GM18870 (cell line): Measurements from ENCODE around the gene MARK3.

Source experiments
- ATAC-seq: cut with Tn5 transposase; IDR thresholded peaks from one replicate; pipeline ENCODE4 v1.9.1; 2021; ENCODE audit warnings: moderate library complexity; ENCODE audit not compliant: unreplicated experiment

Gene MARK3

GRCh38 chr14:103533999-103534575, 148.9 kb downstream of the MARK3 start:
- no peak for ATAC-seq

DNA sequence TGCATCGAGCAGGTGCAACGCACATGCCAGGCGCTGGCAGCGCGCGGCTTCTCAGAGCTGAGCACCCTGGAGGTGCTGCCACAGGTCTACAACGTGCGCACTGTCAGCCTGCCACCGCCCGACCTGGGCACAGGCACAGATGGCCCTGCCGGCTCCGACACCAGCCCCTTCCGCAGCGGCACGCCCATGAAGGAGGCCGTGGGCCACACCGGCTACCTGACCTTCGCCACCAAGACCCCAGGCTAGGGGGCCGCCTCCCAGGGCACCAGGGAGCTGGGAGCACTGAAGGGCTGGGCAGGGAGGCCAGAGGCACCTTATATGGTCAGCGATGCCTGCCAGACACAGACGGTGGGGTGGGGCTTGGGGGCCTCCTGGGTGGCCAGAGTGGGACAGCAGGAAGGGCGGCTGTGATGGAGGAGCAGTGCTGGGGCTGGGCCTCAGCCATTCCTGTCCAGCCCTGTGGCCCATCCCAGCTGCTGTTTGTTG, 149.4 kb downstream of the MARK3 start:
- ATAC-seq = no peak

DNA sequence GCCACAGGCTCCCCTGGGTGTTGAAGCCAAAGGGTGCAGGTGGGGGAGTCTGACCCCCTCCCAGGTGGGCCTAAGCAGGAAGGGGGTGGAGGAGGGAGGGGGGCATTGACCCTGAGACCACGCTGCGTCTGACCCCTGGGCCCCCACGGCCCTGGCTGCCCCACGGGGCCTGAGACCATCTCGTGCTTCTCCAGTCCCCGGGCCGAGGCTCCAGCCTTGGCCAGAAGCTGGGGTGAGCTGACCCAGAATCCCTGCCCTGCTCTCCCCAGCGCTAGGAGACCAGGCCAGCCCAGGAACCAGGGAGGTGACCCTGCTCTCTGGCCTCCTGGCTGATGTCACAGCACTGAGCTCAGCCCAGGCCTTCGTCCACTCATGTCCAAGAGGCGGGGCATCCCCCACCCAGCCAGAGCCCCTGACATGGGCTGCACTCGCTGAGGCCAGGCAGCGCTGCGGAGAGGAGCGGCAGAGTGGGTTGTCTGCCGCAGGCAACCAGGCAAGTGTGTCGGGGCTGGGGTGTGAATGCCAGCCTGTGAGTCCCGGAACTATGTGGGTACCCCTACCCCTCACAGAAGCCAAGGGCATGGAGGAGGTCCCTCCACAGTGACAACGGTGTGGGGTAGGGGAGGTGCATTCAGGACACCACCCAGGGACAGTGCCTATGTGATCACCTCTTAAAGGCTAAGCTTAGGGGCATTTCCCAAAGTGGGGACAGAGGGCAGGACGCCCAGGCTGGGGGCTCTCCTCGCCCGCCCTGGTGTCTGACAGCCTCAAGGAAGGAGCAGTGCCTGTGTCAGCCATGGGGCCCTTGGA, 150.1 kb downstream of the MARK3 start:
- no peak for ATAC-seq

GRCh38 chr14:103535891-103536565, 150.8 kb downstream of the MARK3 start:
- no peak for ATAC-seq

GRCh38 chr14:103536693-103537092, 151.5 kb downstream of the MARK3 start:
- no peak for ATAC-seq

DNA sequence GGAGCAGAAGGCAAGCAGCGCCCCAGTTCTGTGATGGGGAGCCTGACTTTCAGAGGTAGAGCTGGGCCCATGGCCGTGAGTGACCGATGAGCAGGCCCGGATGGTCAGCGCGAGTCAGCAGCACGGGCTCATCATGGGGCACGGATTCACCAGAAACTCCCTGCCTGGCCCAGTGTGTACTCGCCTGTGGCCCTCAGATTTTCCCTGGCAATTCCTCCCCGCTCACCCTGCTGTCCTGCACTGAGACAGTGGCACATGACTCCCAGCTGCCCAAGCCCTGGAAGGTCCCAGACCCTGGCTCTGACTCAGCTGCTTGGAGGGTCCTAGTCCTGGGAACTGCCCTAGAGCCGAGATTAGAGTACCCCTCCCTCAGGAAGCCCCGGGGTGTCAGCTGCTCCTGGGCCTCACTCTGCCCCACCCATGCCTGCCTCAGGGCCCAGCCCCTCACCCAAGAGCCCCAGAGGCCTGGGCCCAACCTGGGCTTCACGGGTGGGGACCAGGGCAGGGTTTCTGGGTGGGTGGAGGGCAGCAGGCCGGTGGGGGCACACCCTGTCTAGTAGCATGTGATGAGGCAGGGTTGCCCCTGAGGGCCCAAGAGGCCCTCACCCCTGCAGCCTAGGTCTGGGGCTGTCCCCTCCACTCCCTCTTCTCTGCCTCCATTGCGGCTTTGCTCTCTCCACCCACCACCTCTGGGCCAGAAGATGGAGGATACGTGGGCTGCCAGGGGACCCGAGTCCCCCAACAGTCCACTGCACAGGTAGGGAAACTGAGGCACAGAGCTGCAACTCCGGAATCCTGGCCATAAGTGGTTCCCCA, 152.2 kb downstream of the MARK3 start:
- ATAC-seq = no peak

DNA sequence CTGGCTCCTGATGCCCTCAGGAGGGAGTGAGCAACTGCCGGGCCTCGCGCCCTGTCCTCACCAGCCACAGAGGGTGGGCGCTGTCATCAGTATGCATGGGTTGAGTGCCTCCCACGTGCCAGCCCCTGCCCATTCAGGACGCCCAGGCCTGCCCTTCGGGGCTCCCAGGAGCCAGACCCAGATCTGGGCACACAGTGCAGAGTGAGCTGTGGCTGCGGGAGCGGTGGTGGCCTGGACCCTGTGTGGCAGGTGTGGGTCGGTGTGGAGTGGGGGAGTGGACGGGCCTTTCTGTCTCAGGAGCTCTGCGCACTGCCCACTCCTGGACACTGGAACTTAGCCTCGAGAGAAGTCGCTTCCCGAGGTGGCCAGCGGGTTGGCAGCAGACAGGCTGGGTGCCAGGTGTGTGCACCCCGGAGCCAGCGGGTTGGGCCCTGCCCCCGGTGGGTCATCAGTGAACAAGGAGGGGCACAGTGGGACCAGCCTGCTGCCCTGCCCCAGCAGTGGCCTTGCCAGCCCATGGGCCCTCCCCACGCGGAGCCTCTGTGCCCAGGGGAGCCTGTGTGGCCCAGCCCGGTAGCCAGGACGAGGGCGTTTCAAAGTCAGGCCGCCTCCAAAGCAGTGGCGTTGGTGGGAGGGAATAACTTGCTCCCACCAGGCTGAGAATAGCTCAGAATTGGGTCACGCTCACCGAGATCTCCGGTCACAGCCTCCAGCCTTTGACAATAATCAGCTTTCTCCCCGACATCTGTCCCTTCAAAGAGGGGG, 153.3 kb downstream of the MARK3 start:
- no peak for ATAC-seq

GRCh38 chr14:103539056-103539825, 154.0 kb downstream of the MARK3 start:
- ATAC-seq = no peak

DNA sequence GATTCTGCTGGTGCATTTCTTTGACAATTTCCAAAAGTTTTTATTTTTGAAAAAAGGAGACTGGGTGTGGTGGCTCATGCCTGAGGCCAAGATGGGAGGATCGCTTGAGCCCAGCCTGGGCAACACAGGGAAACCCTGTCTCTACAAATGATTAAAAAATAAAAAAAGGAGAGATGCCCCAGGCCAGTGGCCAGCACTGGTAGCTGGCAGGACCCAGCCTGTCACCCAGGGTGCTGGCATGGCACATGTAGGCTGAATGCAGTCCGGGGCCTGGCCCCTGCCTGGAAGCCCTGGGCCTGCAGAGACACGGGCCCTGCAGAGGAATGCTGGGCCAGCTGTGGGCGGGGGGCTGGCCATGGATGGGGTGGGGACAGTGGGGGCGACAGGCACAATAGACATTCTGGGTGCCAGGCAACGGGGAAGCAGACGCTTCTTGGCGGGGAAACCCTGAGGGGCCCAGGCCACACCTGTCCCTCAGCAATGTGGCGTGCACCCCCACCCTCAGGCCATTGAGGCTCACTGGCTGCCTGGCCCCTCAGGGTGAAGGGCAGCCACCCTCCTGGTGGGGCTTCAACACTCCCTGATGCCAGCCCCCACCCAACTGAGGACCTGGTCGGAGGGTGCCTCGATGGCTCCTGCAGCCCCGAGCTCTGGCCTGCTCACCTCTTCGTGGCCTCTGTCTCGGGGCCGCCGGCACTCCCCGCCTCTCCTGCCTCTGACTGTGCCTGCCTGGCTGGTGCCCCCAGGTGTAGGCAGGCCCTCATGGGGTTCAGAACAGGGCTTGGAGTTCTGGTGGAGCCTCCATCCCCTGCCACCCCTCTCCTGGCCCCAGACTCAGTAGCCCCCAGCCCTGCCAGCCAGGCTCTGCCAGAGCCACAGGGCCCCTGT, 155.8 kb downstream of the MARK3 start:
- no peak for ATAC-seq

GRCh38 chr14:103541709-103542604, 156.7 kb downstream of the MARK3 start:
- no peak for ATAC-seq

DNA sequence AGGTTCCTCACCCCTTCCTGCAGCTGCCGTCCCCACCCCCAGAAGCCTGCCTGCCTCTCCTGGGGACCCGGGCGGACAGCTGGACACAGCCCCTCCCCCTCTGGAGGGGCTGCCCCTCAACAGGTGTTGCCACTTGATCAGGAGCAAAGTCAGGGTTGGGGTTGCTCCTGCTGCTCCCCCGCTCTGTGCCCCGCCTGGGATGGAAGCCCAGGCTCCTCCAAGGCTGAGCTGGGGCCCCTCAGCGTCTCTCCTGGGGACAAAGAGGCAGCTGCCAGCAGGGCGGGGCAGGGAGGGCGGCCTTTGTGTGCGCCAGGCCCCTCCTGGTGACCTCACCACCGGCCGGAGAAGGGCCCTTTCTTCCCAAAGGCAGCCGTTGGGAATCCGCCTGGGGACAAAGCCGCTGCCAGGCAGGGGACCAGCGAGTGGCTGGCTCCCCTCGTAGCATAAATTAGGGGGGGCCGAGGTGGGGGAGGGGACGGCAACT, 157.4 kb downstream of the MARK3 start:
- no peak for ATAC-seq

DNA sequence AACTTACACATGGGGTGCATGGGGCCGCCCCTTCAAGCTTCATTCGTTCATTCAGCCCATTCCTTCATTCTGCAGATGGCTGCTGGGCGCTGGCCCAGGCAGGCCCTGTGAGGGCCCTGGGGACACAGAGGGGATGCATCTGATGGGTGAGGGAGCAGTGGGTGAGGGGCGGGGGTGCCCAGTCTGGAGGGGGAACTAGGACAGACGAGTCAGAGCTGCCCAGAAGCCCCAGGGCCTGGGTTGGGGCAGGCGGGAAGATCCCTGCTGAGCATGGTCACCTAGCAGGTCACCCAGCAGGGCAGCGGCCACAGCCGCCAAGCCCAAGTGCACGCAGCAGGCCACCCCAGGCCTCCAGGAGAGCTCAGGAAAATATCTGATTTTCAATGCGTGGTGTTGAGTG, 157.9 kb downstream of the MARK3 start:
- no peak for ATAC-seq

- no peak for ATAC-seq
Observed at GRCh38 chr14:103543721-103544387, 158.6 kb downstream of the MARK3 start.

DNA sequence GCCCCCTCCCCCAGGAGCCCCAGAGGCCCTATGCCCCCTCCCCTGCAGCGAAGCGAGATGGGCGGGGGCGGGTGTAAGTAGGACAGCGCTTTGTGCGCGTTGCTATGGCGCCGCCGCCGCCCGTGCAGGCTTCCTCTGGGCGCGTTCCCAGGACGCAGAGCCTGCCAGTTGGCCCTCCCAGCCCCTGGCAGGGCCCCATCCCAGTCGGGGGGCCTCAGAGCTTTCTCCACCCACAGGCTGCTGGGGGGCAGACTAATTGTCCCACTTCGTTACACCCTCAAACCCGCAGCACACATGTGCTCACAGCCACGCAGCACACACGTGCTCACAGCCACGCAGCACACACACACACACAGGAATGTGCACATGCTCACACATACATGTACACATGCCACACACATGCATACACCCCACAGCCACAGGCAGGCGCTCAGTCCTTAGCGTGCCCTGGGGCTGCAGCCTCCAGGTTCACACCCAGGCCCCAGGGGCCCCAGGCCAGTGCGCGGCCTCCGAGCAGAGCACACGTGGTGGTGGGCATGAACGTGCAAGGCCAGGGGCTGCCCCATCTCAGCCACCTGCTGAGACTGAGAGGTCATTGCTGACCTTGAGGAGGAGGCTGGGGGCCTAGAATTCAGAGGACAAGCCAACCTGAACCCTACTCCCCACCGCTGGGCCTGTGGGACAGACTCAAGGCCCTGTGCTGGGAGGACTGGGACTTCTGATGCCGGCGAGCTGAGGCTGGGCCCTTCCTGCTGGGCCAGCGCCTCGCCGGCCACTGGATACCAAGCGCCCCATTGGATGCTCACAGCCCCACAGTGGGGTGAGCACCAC, 159.4 kb downstream of the MARK3 start:
- ATAC-seq = no peak

- no peak for ATAC-seq
Observed at GRCh38 chr14:103545219-103545914, 160.2 kb downstream of the MARK3 start.
